CD4-positive, alpha-beta T cell treated with Interleukin-17A for 4 hours (primary cell): ENCODE measurements around the gene GXYLT1.
A peak's percentile ranks its signal among the peaks of the same experiment; 100 is the strongest.
"Not testable (repeated sequence)": the region's sequence is repeated elsewhere in the genome, so short reads cannot be mapped to it uniquely, and the experiment has no call there.

Experiments used
- DNase-seq: peaks from one replicate; pipeline ENCODE4 v3.0.0-alpha.2; 2020; ENCODE audit warnings: mixed read lengths

The GXYLT1 gene

GRCh38 chr12:42144158-42144407 is 591 bp downstream of the GXYLT1 start:
- DNase-seq: no peak

DNA sequence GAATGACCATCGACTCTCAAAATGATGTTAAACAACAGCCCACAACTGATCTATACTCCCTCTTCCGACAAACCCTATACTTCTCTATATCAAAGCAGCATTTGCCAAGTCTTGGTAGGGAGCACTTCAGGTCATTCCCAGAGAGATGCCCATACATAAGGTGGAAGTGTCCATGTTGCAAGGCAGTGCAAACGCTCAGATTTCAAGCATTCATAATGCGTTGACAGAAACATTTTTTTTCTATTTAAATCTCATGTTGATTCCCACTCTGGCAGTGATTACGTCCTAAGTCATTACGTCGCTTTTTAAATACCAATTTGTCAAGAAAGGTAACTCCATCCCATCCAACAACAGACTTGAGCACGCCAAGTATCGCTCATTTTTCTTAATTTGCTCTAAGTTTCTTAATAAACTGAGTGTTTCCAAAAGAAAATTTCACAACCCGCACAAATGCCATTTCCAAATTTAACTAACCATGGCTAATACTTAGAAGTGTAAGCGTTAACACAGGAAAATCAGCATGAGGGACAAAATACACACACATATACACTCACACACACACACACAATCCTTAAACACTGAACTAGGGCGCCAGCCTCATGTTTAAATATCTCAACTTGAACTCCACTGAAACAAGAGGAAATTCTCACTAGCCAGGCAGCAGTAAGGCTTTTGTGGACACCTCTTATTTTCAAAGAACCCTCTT is 1.1 kb downstream of the GXYLT1 start:
- DNase-seq: no peak

- DNase-seq: no peak
These were observed 2.6 kb downstream of the GXYLT1 start for GRCh38 chr12:42141981-42142606.

- no peak for DNase-seq
These were observed 3.8 kb downstream of the GXYLT1 start for GRCh38 chr12:42140901-42141300.

DNA sequence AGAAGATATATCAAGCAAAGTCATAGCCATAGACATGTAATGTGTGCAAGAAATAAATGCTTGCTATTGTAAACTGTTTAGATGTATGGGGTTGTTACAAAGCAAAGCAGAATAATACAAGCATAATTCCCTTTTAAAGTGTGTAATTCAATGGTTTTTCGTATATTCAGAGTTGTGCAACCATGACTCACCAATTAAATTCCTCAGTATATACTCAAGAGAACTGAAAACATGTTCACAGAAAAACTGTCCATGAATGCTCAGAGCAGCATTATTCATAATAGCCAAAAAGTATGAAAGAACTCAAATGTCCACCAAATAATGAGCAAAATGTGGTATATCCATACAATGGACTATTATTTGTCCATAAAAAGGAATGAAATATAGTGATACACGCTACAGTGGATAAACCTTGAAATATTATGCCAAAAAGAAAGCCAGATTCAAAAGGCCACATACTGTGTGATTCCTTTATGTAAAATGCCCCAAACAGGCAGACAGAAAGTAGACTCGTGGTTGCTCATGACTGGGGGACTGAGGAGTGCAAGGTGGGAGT is 9.3 kb downstream of the GXYLT1 start:
- DNase-seq: no peak

DNA sequence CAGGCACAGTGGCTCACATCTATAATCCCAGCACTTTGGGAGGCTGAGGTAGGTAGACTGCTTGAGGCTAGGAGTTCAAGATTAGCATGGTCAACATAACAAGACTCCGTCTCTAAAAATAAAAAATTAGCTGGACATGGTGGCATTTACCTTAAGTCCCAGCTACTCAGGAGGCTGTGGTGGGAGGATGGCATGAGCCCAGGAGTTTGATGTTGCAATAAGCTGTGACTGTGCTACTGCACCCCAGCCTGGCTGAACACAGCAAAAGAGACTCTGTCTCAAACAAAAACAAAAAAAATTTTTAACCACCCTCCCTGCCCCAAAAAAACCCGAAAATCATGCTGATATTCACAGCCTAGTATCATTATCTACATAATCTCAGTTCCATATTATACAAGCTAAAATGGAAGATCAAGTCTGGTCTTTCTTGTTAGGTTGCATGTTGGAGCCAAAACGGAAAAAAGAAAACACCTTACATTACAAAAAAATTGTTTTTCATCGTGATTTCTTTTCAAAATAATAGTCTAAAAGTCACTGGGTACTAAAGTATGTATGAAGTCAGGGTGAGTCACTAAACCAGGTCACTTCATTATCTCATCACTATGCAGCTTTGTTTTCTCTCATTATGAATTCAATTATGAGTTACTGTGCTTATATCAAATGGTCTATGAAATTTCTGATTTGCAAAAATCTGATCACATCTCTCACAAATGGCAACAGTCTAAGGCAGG is 13.8 kb downstream of the GXYLT1 start:
- DNase-seq: no peak

DNA sequence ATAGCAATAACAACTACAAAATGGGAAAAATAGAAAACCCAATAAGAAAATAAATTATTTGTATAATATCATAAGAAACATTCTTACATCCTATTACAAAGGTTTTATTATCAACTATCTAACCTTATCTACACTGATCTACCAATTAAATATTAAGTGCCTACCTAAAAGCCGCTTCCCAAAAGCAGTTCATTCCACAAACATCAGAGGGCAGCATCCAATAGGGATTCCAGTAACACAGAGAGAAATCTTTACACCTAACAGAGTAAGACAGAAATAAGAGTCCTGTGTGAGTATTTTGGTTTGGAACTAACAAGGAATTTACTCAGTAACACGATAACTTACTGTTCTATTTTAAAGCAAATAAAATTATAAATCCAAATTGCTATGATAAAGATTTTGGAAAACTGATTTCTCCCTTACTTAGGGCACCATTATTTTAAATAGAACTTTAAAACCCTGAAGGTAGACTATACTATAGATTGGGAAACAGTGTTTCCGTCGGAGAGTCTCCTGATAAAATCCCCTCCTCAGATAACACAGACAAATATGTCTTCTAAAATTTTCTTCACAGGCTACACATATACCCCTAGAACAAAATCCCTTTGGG is 15.0 kb downstream of the GXYLT1 start:
- peak; percentile 32 for DNase-seq

- no peak for DNase-seq
These were observed 15.8 kb downstream of the GXYLT1 start for GRCh38 chr12:42128888-42129287.

DNA sequence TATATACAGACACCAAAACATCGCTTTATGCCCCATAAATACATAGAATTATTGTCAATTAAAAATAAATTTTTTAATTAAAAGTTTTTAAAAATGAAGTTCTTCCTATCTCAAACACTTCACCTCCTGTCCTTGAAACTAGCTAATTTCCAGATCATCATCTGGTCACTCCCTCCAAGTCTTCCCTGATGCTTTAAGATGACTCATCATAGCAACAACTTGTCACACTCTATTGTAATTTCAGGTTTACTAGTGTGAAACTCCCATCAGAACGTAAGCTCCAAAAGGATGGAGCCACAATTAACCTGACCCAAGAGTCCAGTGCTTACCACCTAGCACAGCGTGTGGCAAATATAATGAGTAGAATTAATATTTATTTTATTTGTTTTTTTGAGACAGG is 16.3 kb downstream of the GXYLT1 start:
- no peak for DNase-seq

DNA sequence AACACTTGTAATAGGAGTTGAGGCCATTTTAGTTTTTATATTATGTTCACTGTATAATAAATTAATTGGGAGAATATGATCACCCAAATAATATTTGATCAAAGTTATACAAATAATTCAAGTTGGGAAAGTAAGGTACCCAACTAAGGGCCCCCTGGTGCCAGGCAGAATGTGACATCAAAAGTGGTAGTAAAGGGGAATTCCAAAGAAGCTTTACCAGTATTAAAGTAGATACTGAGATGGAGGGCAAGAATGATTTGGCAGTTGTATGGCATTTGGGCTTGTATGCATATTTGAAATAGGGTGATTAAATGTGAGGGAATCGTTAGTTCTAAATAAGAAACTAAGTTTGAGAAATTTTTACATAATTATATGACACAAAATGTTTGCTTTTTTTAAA is 17.7 kb downstream of the GXYLT1 start:
- DNase-seq: no peak

DNA sequence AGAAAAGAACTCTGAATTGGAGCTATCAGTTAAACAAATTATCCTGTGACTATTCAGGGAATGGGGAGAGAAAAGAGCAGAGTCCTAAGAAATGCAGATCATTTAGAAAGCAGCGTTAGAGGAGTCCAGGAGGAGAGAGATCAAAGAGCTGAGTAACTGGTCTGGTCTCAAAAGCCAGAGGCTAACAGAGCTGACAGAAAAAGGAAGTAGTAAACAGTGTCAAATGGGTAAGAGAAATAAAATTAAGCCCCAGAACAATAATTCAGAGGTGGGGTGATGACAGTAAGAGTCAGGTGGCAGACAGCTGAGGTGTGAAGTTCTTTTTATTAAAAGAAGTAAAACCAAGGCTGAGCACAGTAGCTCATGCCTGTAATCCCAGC is 19.3 kb downstream of the GXYLT1 start:
- no peak for DNase-seq

DNA sequence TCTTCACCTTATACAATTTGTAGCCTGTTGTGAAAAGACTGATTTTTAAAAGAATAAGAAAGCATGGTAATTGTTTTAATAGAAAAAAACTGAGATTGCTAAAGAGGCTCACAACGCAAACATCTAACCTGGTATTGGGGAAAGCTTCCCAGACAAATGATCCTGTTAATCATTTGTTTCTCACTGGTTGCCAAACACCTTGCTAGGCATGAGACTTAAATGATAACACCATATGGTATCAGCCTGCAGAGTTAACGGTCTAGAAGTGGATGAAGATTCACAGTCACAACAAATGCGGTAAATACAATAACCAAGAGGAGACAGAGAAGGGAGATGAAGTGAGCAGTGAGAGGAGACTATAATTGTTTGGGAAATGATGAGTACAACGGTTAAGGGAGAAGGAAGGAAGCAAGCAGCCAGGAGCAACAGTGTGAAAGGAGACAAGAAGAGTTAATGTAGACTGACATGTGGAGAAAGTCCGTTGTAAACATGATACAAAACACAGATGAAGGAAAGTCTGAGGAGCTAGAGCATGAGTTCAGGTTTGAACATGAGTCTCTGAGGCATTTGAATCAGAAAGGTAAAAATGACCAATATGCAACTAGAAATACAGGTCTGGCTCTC is 19.8 kb downstream of the GXYLT1 start:
- no peak for DNase-seq

- DNase-seq: no peak
These were observed 25.5 kb downstream of the GXYLT1 start for GRCh38 chr12:42119085-42119633.

GRCh38 chr12:42118136-42118879 is 26.4 kb downstream of the GXYLT1 start:
- no peak for DNase-seq

DNA sequence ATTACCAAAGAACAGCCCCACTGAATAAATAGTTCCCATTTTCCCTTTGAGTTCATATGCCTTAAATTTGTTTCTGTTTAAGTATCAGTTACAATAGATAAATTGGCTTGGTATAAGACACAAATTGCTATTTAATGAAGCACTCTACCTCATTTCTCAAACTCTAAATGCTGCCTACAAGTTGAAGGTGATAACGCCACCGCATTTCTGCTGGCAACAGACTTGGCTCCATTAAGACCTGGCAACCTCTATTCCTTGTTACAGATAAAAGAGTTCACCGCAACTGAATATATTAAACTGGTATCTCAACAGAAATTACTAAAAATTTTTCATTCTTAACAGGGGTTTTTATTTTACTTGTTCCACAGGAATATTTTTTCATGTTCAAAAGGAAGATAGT is 35.6 kb downstream of the GXYLT1 start:
- DNase-seq: no peak

GRCh38 chr12:42106791-42107190 is 37.9 kb downstream of the GXYLT1 start:
- DNase-seq: not testable (repeated sequence)

DNA sequence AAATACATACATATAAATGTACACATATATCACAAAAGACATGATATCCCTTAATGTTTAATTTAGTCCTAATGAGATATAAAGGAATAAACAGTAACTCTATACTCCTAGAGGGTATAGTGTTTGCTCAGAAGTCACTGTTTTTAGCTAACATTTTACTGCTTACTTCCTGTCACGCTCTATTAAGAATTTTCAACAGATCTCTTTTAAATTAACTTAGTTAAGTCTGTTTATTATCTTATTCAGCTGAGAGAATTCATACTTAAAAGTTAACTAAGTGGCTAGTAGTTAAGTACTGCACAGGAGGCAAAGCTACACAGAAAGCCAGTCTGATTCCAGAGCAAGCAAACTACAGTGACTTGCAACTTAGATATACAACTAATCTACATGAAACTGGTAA is 39.9 kb downstream of the GXYLT1 start:
- no peak for DNase-seq

DNA sequence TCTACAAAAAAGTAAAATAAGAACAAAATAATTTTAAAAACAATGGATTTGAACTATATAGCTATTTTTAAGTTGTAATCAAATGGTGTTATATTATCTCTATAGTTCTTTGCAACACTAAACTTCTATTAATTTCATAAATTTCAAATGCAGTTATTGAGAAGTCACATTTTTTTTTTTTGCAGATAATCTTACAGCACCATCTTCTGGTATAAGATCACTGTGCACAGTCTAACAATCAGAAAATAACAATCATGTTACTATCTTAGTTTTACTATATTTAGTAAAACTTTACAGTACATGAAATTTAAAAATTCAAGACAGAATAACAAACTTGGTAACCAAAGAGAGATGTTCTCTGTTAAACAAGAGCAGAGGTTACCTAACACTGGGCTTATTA is 40.6 kb downstream of the GXYLT1 start:
- DNase-seq: no peak

DNA sequence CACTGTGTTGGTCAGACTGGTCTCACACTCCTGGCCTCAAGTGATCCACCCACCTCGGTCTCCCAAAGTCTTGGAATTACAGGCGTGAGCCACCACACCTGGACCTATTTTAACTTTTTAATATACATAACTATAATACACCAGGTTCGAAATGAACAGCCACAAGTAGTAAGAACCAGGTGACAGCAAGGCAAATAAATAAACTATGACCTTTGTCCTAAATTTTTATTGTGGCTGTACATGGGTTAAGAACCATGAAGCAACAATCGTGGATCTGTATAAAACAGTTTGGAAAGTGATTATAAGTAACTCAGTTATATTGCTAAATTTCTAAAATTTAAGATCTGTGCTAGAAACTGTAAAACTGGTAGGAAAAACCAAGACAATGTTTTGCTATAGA is 41.5 kb downstream of the GXYLT1 start:
- no peak for DNase-seq

DNA sequence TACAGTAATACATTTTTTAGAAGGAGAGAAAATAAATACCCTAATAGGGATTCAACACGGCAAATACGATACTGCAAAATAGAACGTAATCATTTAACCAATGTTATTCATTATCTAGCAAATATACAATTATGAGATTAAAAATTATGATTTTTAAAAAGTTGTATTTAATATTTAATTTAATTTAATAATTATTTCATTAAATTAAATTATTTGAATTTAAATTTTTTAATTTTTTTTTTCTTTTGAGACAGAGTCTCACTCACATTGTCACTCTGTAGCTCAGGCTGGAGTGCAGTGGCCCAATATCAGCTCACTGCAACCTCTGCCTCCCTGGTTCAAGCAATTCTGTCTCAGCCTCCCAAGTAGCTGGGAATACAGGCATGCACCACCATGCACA is 42.0 kb downstream of the GXYLT1 start:
- DNase-seq: no peak

DNA sequence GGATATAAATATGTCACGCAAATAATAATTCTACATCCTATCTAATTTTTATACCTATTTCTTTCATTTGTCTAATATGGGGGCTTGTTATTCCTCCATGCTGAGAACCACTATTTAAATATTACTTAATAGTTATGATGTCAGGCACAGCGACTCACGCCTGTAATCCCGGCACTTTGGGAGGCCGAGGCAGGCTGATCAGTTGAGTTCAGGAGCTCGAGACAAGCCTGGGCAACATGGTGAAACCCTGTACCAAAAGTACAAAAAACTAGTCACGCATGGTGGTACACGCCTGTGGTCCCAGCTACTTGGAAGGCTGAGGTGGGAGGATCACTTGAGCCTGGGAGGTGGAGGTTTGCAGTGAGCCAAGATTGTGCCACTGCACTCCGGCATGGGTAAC is 45.2 kb downstream of the GXYLT1 start:
- DNase-seq: no peak

DNA sequence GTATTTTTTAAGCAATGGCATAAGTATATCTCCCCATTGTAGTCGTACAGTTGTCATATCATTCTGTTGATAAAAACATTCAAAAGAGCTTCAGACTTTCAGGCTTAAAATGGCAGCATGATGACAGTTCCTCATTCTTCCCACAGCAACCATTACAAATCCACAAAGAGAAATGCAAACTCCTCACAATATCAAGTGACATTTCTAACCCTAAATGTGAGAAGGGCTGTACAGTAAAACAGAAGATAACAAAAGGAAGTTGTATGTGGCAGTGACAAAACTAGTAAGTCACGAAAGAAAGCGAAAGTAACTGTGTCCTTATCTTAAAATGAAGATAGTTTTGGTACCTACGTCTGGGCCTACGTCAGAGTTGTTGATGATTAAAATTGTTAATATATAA is 46.7 kb downstream of the GXYLT1 start:
- DNase-seq: peak; percentile 21
